Lung (tissue), 12 donors: Measurements from ENCODE around the gene CARMIL1. TPM values are rescaled to one million over a fixed set of nuclear protein-coding genes. Genes with fewer than 3 reads are reported as not detected.

ENCODE experiments used
- ATAC-seq: fragments of 200-7000 bp; cut with Tn5 transposase; one replicate; pipeline ENCODE4 v1.9.1; 2020; ENCODE audit warnings: moderate number of reproducible peaks; ENCODE audit not compliant: insufficient read depth, low FRiP score
- DNase-seq, 3 donors: peaks; one replicate each; pipeline ENCODE4 v3.0.0-alpha.2; 2013 to 2017
- H3K27ac ChIP-seq, 2 donors: one replicate each; pipeline ENCODE4 v1.5.1; 2013; ENCODE audit warnings: mild to moderate bottlenecking in 2 of 2, moderate library complexity in 2 of 2, control low read depth in 1 of 2, inconsistent platforms in 1 of 2, low read depth in 1 of 2, low read length in 1 of 2
- H3K27me3 ChIP-seq, 3 donors: one replicate each; pipeline ENCODE4 v1.5.1; 2013; ENCODE audit warnings: low read length in 2 of 3; ENCODE audit not compliant: control insufficient read depth in 3 of 3, insufficient read depth in 3 of 3
- H3K36me3 ChIP-seq, 4 donors: one replicate each; pipeline ENCODE4 v1.5.1; 2013; ENCODE audit warnings: low read length in 4 of 4, mild to moderate bottlenecking in 1 of 4, moderate library complexity in 1 of 4; ENCODE audit not compliant: control insufficient read depth in 4 of 4, insufficient read depth in 4 of 4
- H3K4me1 ChIP-seq, 5 donors: one replicate each; pipeline ENCODE4 v1.5.1; 2013; ENCODE audit warnings: low read length in 5 of 5, mild to moderate bottlenecking in 2 of 5, moderate library complexity in 1 of 5; ENCODE audit not compliant: control insufficient read depth in 5 of 5, insufficient read depth in 5 of 5
- H3K4me3 ChIP-seq: one replicate; pipeline ENCODE4 v1.5.1; 2013; ENCODE audit warnings: mild to moderate bottlenecking, control low read depth, moderate library complexity
- H3K9ac ChIP-seq, 2 donors: one replicate each; pipeline ENCODE4 v1.5.1; 2013; ENCODE audit warnings: low read length in 2 of 2, control low read depth in 1 of 2; ENCODE audit not compliant: insufficient read depth in 1 of 2
- H3K9me3 ChIP-seq, 4 donors: one replicate each; pipeline ENCODE4 v1.5.1; 2013; ENCODE audit warnings: low read length in 3 of 4, mild to moderate bottlenecking in 1 of 4, moderate library complexity in 1 of 4; ENCODE audit not compliant: control insufficient read depth in 4 of 4, insufficient read depth in 3 of 4
- CTCF ChIP-seq: IDR thresholded peaks from 2 replicates; pipeline ENCODE4 v1.5.1; 2012; ENCODE audit warnings: mild to moderate bottlenecking; ENCODE audit errors: control extremely low read depth, extremely low read depth
- WGBS, 2 donors: extraction: QIAGEN DNeasy Blood & Tissue Kit; methylation state at CpG; one replicate each; pipeline ENCODE4 v1.1.7; 2013; 5-methylcytosine and 5-hydroxymethylcytosine counted together
- polyA plus RNA-seq, 2 donors: library from polyadenylated mRNA; stranded (reverse); fragments of 200-250 nt; gene quantifications; one replicate each; pipeline ENCODE4 v1.2.1, GENCODE V29; 2013
- total RNA-seq, 2 donors: library from RNA; depleted of rRNA in 1 of 2; stranded (reverse); fragments of >200 nt in 1 of 2; gene quantifications; one replicate each; pipeline ENCODE4 v1.2.1, GENCODE V29; 2014 to 2021
- donor health status: control.
- donor health status: control.
- donor health status: Bipolar disorder and iron deficiency.
- donor health status: healthy.
- donor health status: DM: yes; HTN: yes; CAD: no.

Gene CARMIL1
- total and polyA plus RNA-seq, 4 donors = 8.0 to 38.3 (median 34.9) TPM

- WGBS, 2 donors = 65 to 72% methylated on average over 3 of the region's 3 CpGs
- DNase-seq (no peak), ATAC-seq (no peak)
- Histone ChIP-seq H3K27me3 (no peaks in the 10 kb centered on the region), H3K27ac (no peak overlapping the region), H3K4me1 (peaks cover 0 to 9% (median 4%) of the 10 kb centered on the region in 5 donors), H3K4me3 (no peak overlapping the region), H3K9ac (no peak overlapping the region), H3K36me3 (no peaks in the 10 kb centered on the region), H3K9me3 (no peaks in the 10 kb centered on the region)
- TF ChIP-seq CTCF = no peak
These were observed 155.7 kb downstream of the CARMIL1 start for GRCh38 chr6:25434921-25435320.

- Histone ChIP-seq H3K27me3 (no peaks in the 10 kb centered on the region), H3K27ac (no peak overlapping the region), H3K4me1 (peaks cover 0 to 9% (median 4%) of the 10 kb centered on the region in 5 donors), H3K9ac (no peak overlapping the region), H3K36me3 (no peaks in the 10 kb centered on the region), H3K4me3 (no peak overlapping the region), H3K9me3 (no peaks in the 10 kb centered on the region)
- TF ChIP-seq CTCF = no peak
- 32 to 46% methylated on average over 6 of the region's 6 CpGs for WGBS, 2 donors
- DNase-seq (peak in 1 of 3 donors; percentile 41), ATAC-seq (no peak)
These were observed 156.3 kb downstream of the CARMIL1 start for GRCh38 chr6:25435416-25435985.

- DNase-seq = no peak
- Histone ChIP-seq H3K4me1 (peaks cover 0 to 7% (median 0%) of the 10 kb centered on the region in 5 donors), H3K9me3 (no peaks in the 10 kb centered on the region), H3K36me3 (no peaks in the 10 kb centered on the region), H3K27ac (no peak overlapping the region), H3K27me3 (no peaks in the 10 kb centered on the region), H3K9ac (no peak overlapping the region), H3K4me3 (no peak overlapping the region)
- 94% methylated on average over 4 of the region's 4 CpGs for WGBS, 2 donors
- no peak for TF ChIP-seq CTCF
- no peak for ATAC-seq
These were observed 157.6 kb downstream of the CARMIL1 start for GRCh38 chr6:25436760-25437159.

- no peak overlapping the region for H3K4me3 ChIP-seq
- no peak overlapping the region for H3K9ac ChIP-seq
- H3K4me1 ChIP-seq = peaks cover 0 to 7% (median 0%) of the 10 kb centered on the region in 5 donors
- no peaks in the 10 kb centered on the region for H3K9me3 ChIP-seq
- DNase-seq (no peak), ATAC-seq (no peak)
- WGBS, 2 donors = 89 to 91% methylated on average over 1 of the region's 1 CpG
- no peak for TF ChIP-seq CTCF
- H3K36me3 ChIP-seq = no peaks in the 10 kb centered on the region
- no peak overlapping the region for H3K27ac ChIP-seq
- H3K27me3 ChIP-seq = no peaks in the 10 kb centered on the region
These were observed 160.2 kb downstream of the CARMIL1 start for GRCh38 chr6:25439368-25439767.
